Thoracic aorta (tissue), 2 donors: ENCODE measurements around the gene COPB1. TPM values are rescaled to one million over a fixed set of nuclear protein-coding genes. Genes with fewer than 3 reads are reported as not detected.

Experiments
- ATAC-seq: fragments of 150-250 bp; one replicate; pipeline ENCODE4 v1.8.0; 2017; ENCODE audit warnings: low read depth; ENCODE audit not compliant: insufficient number of reproducible peaks, low FRiP score
- DNase-seq: peaks from one replicate; pipeline ENCODE4 v3.0.0-alpha.2; 2020; ENCODE audit warnings: low spot score
- H3K27ac ChIP-seq, 2 donors: fragments of 200-600 bp; sonication (generic); 1 replicate in 1 of 2; 2 replicates in 1 of 2; pipeline ENCODE4 v1.5.1; 2016; ENCODE audit warnings: mild to moderate bottlenecking in 2 of 2, moderate library complexity in 2 of 2
- H3K27me3 ChIP-seq: fragments of 200-600 bp; sonication (generic); replicated peaks from 2 replicates; pipeline ENCODE4 v1.6.0; 2016; ENCODE audit warnings: mild to moderate bottlenecking; ENCODE audit not compliant: insufficient read depth
- H3K36me3 ChIP-seq: fragments of 200-600 bp; sonication (generic); one replicate; pipeline ENCODE4 v1.5.1; 2016
- H3K4me1 ChIP-seq, 2 donors: fragments of 200-600 bp; sonication (generic); 1 replicate in 1 of 2; 2 replicates in 1 of 2; pipeline versions ENCODE4 v1.5.1 to v1.6.0; 2016; ENCODE audit warnings: low read depth in 2 of 2, mild to moderate bottlenecking in 1 of 2; ENCODE audit not compliant: control insufficient read depth in 1 of 2
- H3K4me3 ChIP-seq: fragments of 200-600 bp; sonication (generic); 2 replicates; pipeline ENCODE4 v1.5.1; 2016; ENCODE audit warnings: mild to moderate bottlenecking
- H3K9me3 ChIP-seq: fragments of 200-600 bp; sonication (generic); 2 replicates; pipeline ENCODE4 v1.5.1; 2016
- total RNA-seq, 2 donors: library from RNA; depleted of rRNA; stranded (reverse); fragments of >200 nt; gene quantifications; one replicate each; pipeline versions ENCODE4 v1.1.0 to v1.2.3, GENCODE V29; 2016
- TF ChIP-seq, protein P1 (sequence below): fragments of 200-600 bp; sonication (generic); IDR thresholded peaks from one replicate; pipeline ENCODE4 v1.5.1; 2019; ENCODE audit warnings: antibody characterized with exemption

The COPB1 gene
- total RNA-seq, 2 donors from 2014 or later: 88.8 to 111 TPM

DNA sequence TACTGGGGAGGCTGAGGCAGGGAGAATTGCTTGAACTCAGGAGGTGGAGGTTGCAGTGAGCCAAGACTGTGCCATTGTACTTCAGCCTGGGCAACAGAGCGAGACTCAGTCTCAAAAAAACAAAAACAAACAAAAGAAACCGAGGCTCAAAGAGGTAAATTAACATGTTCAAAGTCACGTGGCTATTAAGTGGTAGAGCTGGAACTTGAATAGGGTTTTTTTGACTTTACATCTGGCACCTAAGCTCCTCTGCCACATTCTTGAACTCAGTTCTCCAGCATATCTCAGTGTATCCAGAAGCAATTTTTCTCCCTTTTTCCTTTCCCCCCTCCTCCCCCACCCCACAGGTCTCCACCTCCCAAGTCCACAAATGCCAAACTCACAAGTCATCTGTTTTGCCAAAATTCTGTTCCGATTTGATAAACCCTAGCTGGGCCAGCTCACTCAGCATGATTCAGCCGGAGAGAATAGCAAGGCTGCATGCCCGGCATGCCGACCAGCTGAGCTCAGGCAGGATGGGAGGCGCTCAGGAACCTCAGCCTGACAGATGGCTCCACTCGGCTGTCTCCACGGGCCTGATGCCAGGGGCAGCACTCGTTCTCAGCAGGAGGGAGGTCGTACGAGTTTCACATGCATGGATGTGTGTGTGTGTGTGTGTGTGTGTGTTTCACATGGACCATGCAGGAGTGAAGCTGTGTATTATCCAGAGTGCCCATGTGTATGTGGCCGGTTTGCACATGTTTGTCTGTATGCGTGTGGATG, 77.4 kb downstream of the COPB1 start:
- ATAC-seq (peak; percentile 97), DNase-seq (peak; percentile 63)
- no peaks in the 10 kb centered on the region for H3K27me3 ChIP-seq
- peak overlapping the region; percentile 13 for H3K4me3 ChIP-seq
- peaks cover 15 to 35% of the 10 kb centered on the region in 2 donors for H3K4me1 ChIP-seq
- no peaks in the 10 kb centered on the region for H3K9me3 ChIP-seq
- peak overlapping the region; percentile 47 to 61 for H3K27ac ChIP-seq
- H3K36me3 ChIP-seq: no peaks in the 10 kb centered on the region
- TF ChIP-seq, protein P1, sequence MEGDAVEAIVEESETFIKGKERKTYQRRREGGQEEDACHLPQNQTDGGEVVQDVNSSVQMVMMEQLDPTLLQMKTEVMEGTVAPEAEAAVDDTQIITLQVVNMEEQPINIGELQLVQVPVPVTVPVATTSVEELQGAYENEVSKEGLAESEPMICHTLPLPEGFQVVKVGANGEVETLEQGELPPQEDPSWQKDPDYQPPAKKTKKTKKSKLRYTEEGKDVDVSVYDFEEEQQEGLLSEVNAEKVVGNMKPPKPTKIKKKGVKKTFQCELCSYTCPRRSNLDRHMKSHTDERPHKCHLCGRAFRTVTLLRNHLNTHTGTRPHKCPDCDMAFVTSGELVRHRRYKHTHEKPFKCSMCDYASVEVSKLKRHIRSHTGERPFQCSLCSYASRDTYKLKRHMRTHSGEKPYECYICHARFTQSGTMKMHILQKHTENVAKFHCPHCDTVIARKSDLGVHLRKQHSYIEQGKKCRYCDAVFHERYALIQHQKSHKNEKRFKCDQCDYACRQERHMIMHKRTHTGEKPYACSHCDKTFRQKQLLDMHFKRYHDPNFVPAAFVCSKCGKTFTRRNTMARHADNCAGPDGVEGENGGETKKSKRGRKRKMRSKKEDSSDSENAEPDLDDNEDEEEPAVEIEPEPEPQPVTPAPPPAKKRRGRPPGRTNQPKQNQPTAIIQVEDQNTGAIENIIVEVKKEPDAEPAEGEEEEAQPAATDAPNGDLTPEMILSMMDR: no peak

DNA sequence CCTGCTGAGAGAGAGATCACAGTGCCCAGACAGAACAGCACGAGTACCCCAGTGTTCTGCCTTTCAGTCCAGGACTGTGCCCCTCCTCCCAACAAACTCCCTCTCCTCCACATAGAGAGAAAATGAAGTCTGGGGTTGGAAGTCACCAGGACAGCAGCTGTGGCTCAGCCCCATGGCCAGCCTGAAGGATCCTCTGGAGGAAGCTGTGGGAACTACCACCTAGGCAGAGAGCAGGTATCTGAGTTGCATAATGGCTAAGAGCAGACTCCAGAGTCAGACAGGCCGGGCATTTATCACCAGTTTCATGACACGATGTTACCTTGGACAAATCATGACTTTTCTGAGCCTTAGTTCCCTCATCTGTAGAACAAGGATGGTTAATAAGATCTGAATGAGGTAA, 79.4 kb downstream of the COPB1 start:
- Histone ChIP-seq H3K4me1 (peaks cover 15 to 37% of the 10 kb centered on the region in 2 donors), H3K36me3 (no peaks in the 10 kb centered on the region), H3K9me3 (no peaks in the 10 kb centered on the region), H3K4me3 (no peak overlapping the region), H3K27me3 (no peaks in the 10 kb centered on the region), H3K27ac (no peak overlapping the region)
- ATAC-seq (no peak), DNase-seq (no peak)
- TF ChIP-seq, protein P1: no peak

DNA sequence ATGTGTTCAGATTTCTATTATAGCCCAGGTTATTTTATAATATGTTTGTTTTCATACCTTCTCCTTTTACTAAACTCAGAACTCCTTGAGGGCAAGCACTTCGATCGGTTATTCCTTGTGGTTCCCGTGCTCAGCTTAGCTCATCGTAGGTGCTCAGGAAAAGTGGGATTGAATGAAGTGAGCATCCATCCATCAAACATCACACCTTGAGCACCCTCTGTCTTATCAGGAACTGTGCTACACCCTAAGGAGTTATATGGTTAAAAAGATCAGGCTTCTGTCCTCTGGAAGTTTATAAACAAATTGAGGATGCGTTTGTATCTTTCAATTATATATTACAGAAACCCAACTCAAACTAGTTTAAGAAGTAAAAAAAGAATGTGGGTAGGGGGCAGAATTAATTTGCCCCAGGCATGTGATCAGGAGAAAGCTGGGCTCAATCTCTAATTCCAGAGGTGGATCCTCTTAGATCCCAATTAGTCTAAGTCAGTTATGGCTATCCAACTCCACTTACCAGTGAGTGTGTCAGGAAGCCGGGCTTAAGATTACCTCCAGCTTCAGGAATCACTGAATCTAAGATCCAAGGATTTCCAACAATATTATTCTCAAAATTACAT, 80.7 kb downstream of the COPB1 start:
- no peaks in the 10 kb centered on the region for H3K27me3 ChIP-seq
- no peaks in the 10 kb centered on the region for H3K36me3 ChIP-seq
- DNase-seq: no peak
- H3K4me3 ChIP-seq: no peak overlapping the region
- ATAC-seq: no peak
- TF ChIP-seq, protein P1: no peak
- no peaks in the 10 kb centered on the region for H3K9me3 ChIP-seq
- H3K27ac ChIP-seq: no peak overlapping the region
- H3K4me1 ChIP-seq: peaks cover 15 to 35% of the 10 kb centered on the region in 2 donors

DNA sequence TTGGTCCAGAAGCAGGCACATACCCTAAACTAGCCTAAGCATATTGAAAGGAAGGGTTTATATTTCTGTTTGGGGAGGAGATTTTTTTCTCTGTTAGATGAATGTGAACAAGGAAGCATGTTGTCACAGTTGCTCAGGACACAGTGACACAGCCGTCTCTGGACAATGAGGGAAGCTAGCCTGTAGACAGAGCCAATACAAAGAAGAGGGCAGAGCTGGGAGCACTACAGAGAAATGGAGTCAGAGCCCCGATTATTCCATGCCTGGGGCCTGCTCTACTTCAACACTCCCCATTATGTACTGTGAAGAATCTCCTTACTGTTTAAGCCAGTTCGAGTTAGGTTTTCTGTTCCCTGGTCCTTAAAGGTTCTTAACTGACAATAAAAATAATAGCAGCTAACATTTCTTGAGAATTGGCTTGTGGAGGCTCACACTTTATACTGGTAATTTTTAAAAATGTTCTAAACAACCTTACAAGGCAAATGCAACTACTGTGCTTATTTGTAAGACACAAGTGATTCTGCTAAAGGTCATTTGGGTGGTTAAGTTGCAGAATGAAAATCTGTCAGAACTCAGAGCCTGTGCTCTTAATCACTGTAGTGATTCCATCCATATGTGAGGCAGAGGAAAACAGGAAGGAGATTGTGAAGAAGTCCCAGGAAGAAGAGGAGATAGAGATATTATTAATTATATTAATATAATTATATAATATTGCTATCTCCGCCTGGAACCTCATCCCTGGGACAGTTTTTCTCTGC, 81.8 kb downstream of the COPB1 start:
- TF ChIP-seq, protein P1: no peak
- DNase-seq (no peak), ATAC-seq (no peak)
- no peaks in the 10 kb centered on the region for H3K9me3 ChIP-seq
- H3K27ac ChIP-seq: peak overlapping the region in 1 of 2 donors; percentile 1
- no peaks in the 10 kb centered on the region for H3K27me3 ChIP-seq
- no peak overlapping the region for H3K4me3 ChIP-seq
- peaks cover 8 to 35% of the 10 kb centered on the region in 2 donors for H3K4me1 ChIP-seq
- H3K36me3 ChIP-seq: no peaks in the 10 kb centered on the region

DNA sequence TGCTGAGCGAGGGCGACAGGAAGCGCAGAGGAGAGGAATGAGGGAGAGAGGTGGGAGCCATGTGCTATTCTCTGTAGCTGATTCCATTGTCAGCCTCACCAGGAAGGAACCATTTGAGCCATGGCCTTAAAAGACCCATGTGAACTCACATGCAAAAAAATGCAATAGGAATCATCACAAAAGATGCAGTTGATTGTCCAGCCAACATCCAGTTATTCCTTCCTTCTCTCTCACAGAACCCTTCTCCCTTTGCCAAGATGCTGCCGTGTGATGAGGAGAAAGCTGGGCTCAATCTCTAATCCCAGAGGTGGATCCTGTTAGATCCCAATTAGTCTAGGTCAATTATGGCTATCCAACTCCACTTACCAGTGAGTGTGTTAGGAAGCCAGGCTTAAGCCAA, 82.4 kb downstream of the COPB1 start:
- TF ChIP-seq, protein P1: no peak
- H3K36me3 ChIP-seq: no peaks in the 10 kb centered on the region
- DNase-seq (no peak), ATAC-seq (no peak)
- peak overlapping the region in 1 of 2 donors; percentile 1 for H3K27ac ChIP-seq
- H3K4me3 ChIP-seq: no peak overlapping the region
- no peaks in the 10 kb centered on the region for H3K27me3 ChIP-seq
- peaks cover 6 to 33% of the 10 kb centered on the region in 2 donors for H3K4me1 ChIP-seq
- H3K9me3 ChIP-seq: no peaks in the 10 kb centered on the region
